GM21825 (cell line): Measurements from ENCODE around the gene LRRC72.
"Not testable (repeated sequence)": the region's sequence is repeated elsewhere in the genome, so short reads cannot be mapped to it uniquely, and the experiment has no call there.

ENCODE experiments used
- ATAC-seq: cut with Tn5 transposase; IDR thresholded peaks from one replicate; pipeline ENCODE4 v1.9.1; 2021; ENCODE audit warnings: mild to moderate bottlenecking, moderate library complexity; ENCODE audit not compliant: unreplicated experiment

Gene LRRC72

DNA sequence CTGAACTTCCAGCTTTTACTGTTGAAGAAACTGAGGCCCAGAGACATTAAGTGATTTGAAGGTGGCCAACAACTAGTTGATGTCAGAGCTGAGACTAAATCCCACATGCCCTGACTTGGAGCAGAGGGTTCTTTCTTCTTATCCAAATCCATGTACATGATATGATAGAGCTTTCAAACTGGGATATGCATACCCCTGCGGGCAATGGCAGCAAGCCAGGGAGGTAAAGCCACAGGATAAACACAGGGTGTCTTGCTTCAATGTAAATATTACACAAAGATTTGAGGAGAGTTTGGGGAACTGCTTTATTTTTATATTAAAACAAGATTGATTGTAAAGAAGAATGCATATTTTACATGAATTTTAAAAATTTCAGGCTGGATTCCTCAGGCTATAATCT is 2.3 kb upstream of the LRRC72 start:
- no peak for ATAC-seq

DNA sequence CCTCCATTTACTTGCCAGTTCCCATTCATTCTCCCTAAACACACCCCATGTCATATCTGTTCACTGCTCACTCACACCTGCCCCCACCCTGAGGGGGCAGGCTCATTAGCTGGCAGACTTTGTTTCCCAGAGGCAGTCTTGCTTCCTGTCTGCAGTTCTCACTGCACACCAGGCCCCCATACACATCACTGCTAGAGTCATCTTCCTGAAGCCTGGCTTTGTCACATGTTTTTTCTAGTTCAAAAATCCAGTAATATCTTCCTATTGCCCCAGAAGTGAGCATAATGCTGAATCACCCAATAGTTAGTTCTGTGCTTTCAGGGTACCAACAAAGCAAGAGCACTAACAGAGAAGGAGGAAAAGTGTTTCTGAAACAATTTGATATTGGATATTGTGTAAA is 1.9 kb downstream of the LRRC72 start:
- no peak for ATAC-seq

DNA sequence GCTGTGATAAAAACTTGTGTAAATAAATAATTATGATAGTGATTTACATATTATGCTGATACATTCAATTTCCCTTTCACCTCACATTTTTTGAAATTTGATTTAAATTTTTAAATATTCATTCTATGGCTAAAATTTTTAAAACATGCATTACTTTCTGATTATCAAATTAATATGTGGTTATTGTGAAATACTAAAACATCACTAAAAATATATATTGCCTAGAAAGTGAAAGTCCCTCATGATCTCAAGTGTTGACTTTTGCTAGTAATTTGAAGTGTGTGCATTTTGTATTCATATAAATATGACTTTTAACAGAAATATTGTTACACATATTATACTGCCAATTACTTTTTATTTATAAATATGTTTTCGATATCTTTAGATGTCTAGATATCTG is 3.1 kb downstream of the LRRC72 start:
- ATAC-seq, result no peak

DNA sequence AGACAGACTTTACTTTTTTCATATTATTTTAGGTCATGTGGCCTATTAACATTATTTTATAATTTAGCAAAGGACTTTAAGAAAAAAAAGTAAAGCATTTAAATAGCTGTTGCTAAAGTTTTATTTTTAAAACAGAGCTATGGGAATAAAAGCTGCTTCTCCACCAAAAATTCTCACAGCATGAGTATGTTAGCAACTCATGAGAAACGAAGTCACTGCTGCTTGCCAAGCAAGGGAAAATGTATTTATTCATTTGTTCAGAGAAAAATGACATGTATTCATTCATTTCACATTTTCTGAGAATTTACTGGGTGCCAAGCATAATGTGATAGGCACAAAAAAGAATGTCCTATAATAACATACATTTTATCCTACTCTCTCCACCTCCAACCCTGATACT is 5.1 kb downstream of the LRRC72 start:
- ATAC-seq, result no peak

DNA sequence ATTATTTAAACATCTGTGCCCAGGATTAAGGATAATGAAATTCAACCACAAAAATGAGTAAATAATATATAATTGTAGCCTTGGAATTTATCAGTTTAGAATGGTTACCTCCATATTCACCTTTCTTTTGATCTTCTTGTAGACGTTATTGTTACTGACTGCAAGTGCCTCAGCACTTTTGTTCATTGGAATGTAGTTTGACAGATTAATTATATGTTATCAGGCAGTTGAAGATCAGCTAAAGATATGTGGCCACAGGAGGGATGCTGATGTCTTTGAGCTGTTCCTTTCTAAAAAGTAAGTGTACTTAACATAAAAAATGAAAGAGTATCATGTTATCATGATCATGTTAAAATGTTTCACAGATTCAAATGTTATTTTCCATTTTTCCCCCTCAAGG is 5.6 kb downstream of the LRRC72 start:
- no peak for ATAC-seq

DNA sequence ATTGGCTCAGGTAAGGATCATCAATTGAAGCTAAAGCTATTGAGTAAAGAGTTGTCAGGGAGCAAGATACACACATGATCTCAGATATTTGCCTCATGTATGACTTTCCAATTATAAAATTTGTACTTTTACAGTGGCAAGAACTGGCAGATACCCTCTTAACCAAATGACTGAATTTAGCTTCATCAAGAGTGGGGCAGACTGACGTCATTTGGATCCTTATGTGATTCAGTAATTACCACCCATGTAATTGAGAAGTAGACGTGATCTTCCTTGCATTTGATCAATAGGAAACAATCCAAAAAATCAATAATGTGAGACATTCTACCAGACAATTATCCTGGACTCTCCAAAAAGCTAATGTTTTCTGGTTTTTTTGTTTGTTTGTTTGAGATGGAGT is 8.9 kb downstream of the LRRC72 start:
- no peak for ATAC-seq

DNA sequence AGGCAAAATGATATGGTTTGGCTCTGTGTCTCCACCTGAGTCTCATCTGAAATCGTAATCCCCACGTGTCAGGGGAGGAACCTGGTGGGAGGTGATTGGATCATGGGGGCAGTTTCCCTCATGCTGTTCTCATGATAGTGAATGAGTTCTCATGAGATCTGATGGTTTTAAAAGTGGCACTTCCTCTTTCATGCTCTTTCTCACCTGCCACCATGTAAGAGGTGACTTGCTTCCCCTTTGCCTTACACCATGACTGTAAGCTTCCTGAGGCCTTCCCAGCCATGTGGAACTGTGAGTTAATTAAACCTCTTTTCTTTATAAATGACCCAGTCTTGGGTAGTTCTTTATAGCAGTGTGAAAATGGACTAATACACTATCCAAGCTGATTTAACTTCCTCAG is 13.9 kb downstream of the LRRC72 start:
- ATAC-seq, result not testable (repeated sequence)

DNA sequence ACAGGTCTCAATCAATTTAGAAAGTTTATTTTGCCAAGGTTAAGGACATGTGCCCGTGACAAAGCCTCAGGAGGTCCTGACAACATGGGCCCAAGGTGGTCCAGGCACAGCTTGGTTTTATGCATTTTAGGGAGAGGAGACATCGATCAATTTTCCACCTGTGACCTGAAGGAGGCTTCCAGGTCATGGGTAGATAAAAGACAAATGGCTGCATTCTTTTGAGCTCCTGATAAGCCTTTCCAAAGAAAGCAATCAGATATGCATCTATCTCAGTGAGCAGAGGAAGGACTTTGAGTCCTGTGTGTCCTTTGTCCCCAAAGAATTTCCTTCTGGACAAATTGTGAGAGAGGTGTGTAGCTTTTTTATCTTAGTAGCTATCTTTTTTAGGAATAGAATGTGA is 15.8 kb downstream of the LRRC72 start:
- ATAC-seq, result no peak

DNA sequence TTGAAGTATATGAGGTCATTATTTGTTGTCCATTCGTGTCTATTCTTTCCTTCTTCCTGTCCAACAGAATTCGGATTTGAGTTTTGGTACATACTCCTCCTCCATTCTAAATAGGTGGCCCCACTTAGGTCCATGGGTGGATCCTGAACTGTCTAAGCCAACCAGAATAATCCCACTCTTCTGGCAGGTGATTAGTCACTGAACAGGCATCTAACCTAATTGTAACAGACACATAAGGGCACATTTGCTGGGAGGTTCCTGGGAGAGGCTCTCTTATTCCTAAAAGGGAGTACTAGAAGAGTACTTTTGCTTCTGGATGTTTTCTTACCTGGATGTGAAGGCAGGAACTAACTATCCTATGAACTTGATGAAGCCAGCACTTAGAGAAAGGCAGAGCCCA is 16.8 kb downstream of the LRRC72 start:
- no peak for ATAC-seq

DNA sequence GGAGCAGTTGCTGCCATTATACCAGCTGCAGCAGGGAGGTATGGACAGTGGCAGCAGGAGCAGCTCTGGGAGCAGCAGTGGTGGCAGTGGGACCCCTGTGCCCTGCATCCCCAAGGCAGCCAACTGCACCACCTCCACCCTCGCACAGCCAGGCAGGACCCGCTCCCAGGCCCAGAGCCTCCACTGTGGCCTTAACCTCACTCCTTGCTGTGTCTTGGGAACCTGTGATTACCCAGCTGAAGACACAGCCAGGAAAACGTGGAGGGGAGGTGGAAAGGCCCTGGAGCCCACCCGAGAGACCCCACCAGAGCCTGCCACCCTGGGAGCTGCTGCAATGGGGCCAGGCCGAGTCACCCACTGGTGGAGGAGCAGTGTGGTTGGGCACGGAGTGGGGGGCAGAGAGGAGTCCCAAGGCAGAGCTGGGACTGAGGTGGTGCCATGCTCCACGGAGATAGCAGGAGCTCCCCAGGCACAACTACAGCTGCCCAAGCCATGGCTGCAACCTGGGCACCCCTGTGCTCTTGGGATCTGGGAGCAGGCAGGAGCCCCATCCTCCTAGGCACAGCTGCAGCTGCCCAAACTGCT is 20.4 kb downstream of the LRRC72 start:
- no peak for ATAC-seq

DNA sequence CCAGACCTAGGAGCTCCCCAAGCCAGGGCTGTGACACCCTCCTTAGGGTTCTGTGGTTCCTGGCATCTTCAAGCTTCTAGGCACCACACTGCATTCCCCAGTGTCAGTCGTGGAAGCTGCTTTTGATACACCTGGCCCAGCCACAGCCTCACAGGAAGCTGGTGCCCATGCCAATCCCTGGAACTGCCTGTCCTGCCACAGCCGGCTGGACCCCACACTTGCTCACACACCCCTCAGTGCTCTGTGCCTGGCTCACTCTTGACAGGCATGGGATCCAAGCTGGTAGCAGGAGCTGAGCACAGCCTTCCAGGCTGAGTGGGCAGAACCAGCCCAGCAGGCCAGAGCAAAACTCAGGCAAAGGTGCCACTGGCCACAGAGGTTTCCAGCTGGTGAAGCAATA is 21.8 kb downstream of the LRRC72 start:
- ATAC-seq, result no peak

DNA sequence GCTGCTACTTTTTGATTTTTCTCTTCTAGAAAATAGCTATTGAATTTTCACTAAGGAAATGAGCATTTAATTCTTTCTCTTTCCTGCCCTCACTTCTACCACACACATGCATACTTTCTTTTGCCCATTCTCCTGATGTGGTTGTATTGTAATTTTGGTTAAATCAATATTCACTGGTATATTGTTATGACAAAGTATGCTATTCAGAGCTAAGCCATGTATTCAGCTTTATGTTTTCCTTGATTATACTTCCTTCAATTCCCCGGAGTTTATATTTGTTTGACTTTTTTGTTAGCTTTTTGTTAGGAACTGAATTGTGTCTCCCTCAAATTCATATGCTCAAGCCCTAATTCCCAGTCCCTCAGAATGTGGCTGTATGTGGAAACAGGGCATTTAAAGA is 24.0 kb downstream of the LRRC72 start:
- no peak for ATAC-seq

DNA sequence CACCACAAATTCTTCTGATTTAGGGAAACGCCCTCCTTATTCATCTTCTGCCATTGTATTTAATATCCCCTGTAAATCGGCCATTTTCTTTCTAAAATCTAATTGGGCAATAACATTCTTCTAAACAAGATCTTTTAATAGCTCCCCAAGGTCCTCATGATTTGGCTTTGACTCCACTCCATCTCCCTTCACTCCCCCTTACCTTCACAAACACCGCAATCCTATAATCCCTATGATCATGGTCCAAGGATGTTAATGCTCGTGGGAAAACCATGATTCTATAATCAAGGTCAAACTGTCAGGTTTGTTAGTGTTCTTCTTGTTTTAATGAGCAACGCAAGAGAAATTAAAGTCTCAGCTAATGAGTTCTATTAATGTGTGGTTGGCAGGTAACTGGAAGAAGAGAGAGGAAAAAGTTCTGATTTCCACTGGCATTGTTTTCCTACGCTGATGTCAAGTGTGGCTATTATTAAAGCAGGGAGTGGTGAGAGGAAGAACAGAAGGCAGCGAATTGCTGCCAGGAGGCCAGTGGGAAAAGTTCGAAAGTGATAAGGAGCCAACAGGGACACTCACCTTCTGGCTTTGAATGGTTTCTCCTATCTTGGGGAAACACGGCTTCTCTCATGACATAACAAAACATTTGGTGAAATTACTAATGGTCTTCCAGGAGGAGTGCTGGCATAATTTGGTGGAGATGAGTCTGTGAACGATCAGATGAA is 28.1 kb downstream of the LRRC72 start:
- ATAC-seq, result no peak

DNA sequence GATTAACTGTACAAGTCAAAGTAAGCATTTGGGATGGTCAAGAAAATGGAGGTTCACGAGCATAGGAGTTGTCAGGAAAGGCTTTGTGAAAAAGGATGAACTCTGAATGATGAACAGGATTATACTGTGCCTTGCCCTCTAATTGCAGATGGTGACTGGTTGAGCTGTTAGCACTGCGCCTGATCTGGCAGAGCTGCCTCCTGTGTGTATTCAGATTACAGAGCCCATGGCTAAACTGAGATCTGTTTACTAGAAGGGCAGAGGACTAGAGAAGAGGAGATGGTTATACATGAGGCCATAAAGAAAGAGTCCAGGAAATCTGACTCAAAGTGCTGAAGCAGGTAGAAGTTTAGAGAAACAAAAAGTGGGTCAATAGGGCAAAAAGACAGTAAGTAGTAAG is 29.7 kb downstream of the LRRC72 start:
- no peak for ATAC-seq

DNA sequence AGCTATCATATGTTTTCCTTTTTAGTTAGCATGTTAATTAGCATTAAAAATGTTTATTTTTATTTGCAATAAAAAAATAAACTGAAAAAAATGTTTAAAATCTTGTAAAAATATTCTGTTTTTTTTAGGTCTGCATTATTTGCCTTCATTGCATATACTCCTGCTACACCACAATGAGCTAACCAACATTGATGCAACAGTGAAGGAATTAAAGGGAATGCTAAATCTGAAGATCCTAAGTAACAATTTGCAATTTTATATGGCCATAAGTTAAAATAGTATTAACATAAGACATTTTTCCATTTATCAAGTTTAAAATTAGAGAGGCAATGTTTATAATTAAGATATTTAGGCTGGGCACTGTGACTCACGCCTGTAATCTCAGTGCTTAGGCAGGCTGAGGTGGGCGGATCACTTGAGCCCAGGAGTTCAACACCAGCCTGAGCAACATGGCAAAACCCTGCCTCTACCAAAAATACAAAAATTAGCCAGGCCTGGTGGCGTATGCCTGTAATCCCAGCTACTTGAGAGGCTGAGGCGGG is 32.2 kb downstream of the LRRC72 start:
- no peak for ATAC-seq

DNA sequence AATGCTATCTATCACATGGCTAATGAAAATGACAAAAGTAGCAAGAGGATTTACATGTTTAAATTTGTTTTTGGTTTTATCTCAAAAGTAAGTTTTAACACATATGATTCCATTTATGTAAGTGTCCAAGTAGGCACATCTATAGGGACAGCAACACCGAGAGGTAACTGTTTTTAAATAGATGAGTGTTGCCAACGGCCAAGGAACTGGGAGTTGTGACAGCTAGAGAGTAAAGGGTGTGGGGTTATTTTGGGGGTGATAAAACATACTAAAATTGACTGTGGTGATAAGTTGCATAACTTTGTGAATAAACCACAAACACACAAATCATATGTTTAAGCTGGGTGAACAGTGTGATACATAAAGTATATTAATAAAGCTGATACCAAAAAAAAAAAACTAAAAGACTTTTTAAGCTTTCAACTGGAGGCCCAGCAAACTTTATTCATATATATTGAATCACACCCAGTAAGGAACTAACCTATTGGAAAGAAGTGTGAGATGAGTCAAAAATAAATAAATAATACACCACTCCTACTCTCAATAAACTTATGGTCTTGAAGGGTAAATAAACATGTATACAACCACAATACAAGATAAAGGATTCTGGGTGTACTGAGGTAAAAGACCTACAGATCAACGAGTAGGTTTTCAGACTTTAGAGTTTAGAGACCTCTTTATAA is 33.0 kb downstream of the LRRC72 start:
- ATAC-seq, result no peak

DNA sequence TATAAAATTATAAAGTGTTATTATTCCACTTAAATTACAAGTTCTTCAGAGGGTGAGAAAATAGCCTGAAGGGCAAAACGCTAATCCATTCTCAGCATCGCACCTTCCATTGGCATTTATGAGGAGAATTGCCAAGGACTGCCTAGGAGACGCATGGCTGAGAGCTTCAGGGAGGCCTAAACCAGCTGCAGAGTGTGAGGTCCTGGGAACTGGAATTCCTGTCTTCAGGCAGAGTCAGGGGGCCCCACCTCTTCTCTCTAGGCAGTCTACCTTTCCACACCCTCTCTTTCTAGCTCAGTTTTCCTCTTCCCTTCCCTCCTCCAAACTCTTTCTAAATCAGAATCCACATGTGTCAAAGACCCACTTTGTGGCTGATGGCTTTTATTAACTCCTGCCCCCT is 35.3 kb downstream of the LRRC72 start:
- no peak for ATAC-seq

DNA sequence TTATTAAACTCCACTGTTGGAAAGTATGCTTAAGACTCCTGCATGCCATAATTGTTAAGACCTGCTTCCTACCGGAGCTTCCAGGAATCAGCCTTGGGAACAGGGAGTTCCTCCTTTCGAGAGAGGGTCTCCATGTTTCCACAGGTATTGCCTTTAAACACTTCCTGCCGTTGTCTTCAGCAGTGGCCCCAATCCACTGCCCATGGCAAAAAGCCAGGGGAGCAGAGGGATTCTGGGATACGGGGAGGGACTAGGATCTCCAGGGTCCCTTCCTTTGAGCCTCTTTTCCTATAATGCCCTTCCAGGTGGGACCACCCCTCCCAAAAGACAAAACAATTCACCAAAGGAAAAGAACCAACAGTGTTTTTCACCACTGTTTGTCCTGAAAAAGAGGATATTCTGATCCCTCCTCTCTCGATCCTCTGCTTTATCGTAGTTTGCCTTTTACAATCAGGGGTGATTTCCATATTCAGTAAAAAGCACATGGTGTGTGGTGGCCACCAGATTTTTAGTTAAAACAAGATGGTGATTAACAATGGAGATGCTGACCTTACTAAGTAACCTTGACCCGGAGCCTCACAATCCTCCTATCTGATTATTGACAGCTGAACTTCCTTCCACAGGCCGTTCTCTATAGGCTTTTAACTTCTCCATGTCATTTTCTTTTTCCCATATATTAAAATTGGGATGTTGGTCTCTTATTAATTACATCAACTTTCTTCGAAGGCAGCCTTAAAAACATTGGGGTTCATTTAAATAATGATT is 36.0 kb downstream of the LRRC72 start:
- no peak for ATAC-seq

DNA sequence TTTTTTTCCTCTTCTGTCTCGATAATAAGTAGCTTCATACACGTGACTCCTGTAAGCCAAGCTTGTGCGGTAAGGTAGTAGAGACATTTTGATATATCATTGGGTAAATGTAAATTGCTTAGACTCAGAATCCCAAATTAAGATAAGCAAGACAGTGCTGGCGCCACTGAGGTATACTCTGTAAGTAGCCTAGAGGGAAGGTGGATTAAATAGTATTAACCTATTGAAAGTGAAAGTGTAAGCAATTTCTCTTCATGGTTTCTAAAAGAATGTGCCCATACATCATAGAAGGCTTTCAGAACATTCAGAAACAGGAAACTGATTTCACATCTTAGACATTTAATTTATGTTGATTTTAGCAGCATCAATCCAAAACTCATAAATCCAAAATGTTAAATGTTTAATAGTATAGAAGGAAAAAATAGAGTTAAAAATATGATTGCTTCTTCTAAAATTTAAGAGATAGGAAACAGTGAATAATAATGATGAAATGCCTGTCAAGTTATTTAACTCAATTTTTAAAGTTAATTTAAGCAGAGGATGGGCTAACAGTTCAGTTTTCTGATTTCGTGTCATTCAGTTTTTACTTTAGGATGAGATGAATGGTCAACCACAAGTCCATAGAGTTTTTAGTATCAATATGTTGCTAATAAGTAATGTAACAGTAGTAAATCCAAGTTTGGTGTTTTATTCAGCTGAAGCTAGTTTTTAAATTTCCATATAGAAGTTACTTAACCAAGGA is 36.8 kb downstream of the LRRC72 start:
- ATAC-seq, result peak; percentile 75

DNA sequence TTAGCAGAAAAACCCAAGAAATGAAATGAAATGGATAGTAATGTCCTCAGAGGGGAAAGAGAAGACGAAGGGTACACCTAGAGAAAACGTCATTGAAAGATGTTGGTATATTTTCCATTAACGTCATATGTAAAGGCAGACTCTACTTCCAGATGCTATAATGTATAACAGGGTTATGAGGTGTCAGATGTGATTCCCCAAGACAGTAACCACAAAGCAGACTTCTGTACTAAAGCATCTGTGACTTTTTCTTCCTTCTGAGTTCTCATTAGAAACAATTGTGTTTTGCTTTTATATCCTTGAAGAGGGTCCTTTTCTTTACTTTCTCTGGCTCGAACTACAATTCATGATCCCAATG is 37.4 kb downstream of the LRRC72 start:
- no peak for ATAC-seq

DNA sequence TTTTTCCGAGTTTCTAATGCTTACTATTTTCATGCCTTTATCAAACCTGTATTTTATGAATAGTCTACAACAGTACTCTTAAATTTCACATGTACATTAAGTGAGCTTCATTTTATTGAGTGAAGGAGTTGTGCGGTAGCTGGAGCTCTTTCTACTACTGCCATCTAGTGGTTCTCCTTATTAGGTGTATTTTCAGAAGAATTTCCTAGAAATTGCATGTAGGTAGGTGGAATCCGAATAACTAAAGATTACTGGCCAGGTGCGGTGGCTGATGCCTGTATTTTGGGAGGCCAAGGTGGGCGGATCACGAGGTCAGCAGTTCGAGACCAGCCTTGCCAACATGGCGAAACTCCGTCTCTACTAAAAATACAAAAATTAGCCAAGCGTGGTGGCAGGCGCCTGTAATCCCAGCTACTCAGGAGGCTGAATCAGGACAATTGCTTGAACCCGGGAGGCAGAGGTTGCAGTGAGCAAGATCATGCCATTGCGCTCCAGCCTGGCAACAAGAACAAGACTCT is 38.3 kb downstream of the LRRC72 start:
- peak; percentile 50 for ATAC-seq
